Measurements from ENCODE around the gene SNX24.

The SNX24 gene

GRCh38 chr5:122936088-122936487 is 90.7 kb downstream of the SNX24 start:
- no peak for DNase-seq (ENCODE audit: low read depth, low spot score)
- no CpG with 5 or more reads among the region's 1 CpG for WGBS (ENCODE audit: insufficient coverage, insufficient read length)
- peaks cover 4% of the 10 kb centered on the region for H3K4me1 ChIP-seq (ENCODE audit: control insufficient read depth, insufficient read depth, low read length)
- 0 out of 2 replicates have a peak, but pooled peaks cover 2% of the 10 kb centered on the region for H3K36me3 ChIP-seq (ENCODE audit: control insufficient read depth, insufficient read depth, low read length)
- H3K27me3 ChIP-seq (ENCODE audit: control insufficient read depth, insufficient read depth, low read length) = no peaks in the 10 kb centered on the region
- no peak overlapping the region for H3K4me3 ChIP-seq (ENCODE audit: low read length)
- H3K27ac ChIP-seq (ENCODE audit: low read length) = no peak overlapping the region
- no peaks in the 10 kb centered on the region for H3K9me3 ChIP-seq (ENCODE audit: control insufficient read depth, insufficient read depth, low read length)

GRCh38 chr5:122937914-122938313 is 92.5 kb downstream of the SNX24 start:
- Histone ChIP-seq H3K4me1 (ENCODE audit: control insufficient read depth, insufficient read depth, low read length) (peaks cover 4% of the 10 kb centered on the region), H3K27ac (ENCODE audit: low read length) (no peak overlapping the region), H3K36me3 (ENCODE audit: control insufficient read depth, insufficient read depth, low read length) (0 out of 2 replicates have a peak, but pooled peaks cover 2% of the 10 kb centered on the region), H3K9me3 (ENCODE audit: control insufficient read depth, insufficient read depth, low read length) (no peaks in the 10 kb centered on the region), H3K27me3 (ENCODE audit: control insufficient read depth, insufficient read depth, low read length) (no peaks in the 10 kb centered on the region), H3K4me3 (ENCODE audit: low read length) (no peak overlapping the region)
- WGBS (ENCODE audit: insufficient coverage, insufficient read length) = no CpG with 5 or more reads among the region's 4 CpGs
- no peak for DNase-seq (ENCODE audit: low read depth, low spot score)

GRCh38 chr5:122940890-122941289 is 95.5 kb downstream of the SNX24 start:
- Histone ChIP-seq H3K27ac (ENCODE audit: low read length) (no peak overlapping the region), H3K4me1 (ENCODE audit: control insufficient read depth, insufficient read depth, low read length) (peaks cover 3% of the 10 kb centered on the region), H3K27me3 (ENCODE audit: control insufficient read depth, insufficient read depth, low read length) (no peaks in the 10 kb centered on the region), H3K9me3 (ENCODE audit: control insufficient read depth, insufficient read depth, low read length) (no peaks in the 10 kb centered on the region), H3K36me3 (ENCODE audit: control insufficient read depth, insufficient read depth, low read length) (0 out of 2 replicates have a peak, but pooled peaks cover 2% of the 10 kb centered on the region), H3K4me3 (ENCODE audit: low read length) (no peak overlapping the region)
- no peak for DNase-seq (ENCODE audit: low read depth, low spot score)
- no CpG with 5 or more reads among the region's 3 CpGs for WGBS (ENCODE audit: insufficient coverage, insufficient read length)

- H3K4me1 ChIP-seq (ENCODE audit: control insufficient read depth, insufficient read depth, low read length) = peaks cover 3% of the 10 kb centered on the region
- no peak for DNase-seq (ENCODE audit: low read depth, low spot score)
- 0 out of 2 replicates have a peak, but pooled peaks cover 2% of the 10 kb centered on the region for H3K36me3 ChIP-seq (ENCODE audit: control insufficient read depth, insufficient read depth, low read length)
- H3K27me3 ChIP-seq (ENCODE audit: control insufficient read depth, insufficient read depth, low read length) = no peaks in the 10 kb centered on the region
- no peak overlapping the region for H3K4me3 ChIP-seq (ENCODE audit: low read length)
- no peaks in the 10 kb centered on the region for H3K9me3 ChIP-seq (ENCODE audit: control insufficient read depth, insufficient read depth, low read length)
- WGBS (ENCODE audit: insufficient coverage, insufficient read length) = no CpG with 5 or more reads among the region's 2 CpGs
- no peak overlapping the region for H3K27ac ChIP-seq (ENCODE audit: low read length)
Observed at GRCh38 chr5:122941737-122942136, 96.3 kb downstream of the SNX24 start.

GRCh38 chr5:122942164-122942914 is 96.9 kb downstream of the SNX24 start:
- Histone ChIP-seq H3K4me3 (ENCODE audit: low read length) (no peak overlapping the region), H3K27me3 (ENCODE audit: control insufficient read depth, insufficient read depth, low read length) (no peaks in the 10 kb centered on the region), H3K4me1 (ENCODE audit: control insufficient read depth, insufficient read depth, low read length) (peaks cover 3% of the 10 kb centered on the region), H3K36me3 (ENCODE audit: control insufficient read depth, insufficient read depth, low read length) (0 out of 2 replicates have a peak, but pooled peaks cover 2% of the 10 kb centered on the region), H3K27ac (ENCODE audit: low read length) (no peak overlapping the region), H3K9me3 (ENCODE audit: control insufficient read depth, insufficient read depth, low read length) (no peaks in the 10 kb centered on the region)
- DNase-seq (ENCODE audit: low read depth, low spot score) = no peak
- no CpG with 5 or more reads among the region's 8 CpGs for WGBS (ENCODE audit: insufficient coverage, insufficient read length)

GRCh38 chr5:122943050-122943698 is 97.8 kb downstream of the SNX24 start:
- H3K4me1 ChIP-seq (ENCODE audit: control insufficient read depth, insufficient read depth, low read length) = no peaks in the 10 kb centered on the region; the same call in 1 of the 2 replicates
- no peaks in the 10 kb centered on the region for H3K36me3 ChIP-seq (ENCODE audit: control insufficient read depth, insufficient read depth, low read length)
- H3K9me3 ChIP-seq (ENCODE audit: control insufficient read depth, insufficient read depth, low read length) = no peaks in the 10 kb centered on the region
- no peak for DNase-seq (ENCODE audit: low read depth, low spot score)
- no CpG with 5 or more reads among the region's 7 CpGs for WGBS (ENCODE audit: insufficient coverage, insufficient read length)
- H3K27ac ChIP-seq (ENCODE audit: low read length) = no peak overlapping the region
- no peak overlapping the region for H3K4me3 ChIP-seq (ENCODE audit: low read length)
- no peaks in the 10 kb centered on the region for H3K27me3 ChIP-seq (ENCODE audit: control insufficient read depth, insufficient read depth, low read length)

- no peak for DNase-seq (ENCODE audit: low read depth, low spot score)
- no CpG with 5 or more reads among the region's 1 CpG for WGBS (ENCODE audit: insufficient coverage, insufficient read length)
Observed at GRCh38 chr5:122944051-122944450, 98.6 kb downstream of the SNX24 start.

GRCh38 chr5:122947372-122947771 is 102.0 kb downstream of the SNX24 start:
- WGBS (ENCODE audit: insufficient coverage, insufficient read length) = no CpG with 5 or more reads among the region's 1 CpG
- H3K4me1 ChIP-seq (ENCODE audit: control insufficient read depth, insufficient read depth, low read length) = no peaks in the 10 kb centered on the region; the same call in 1 of the 2 replicates
- no peaks in the 10 kb centered on the region for H3K9me3 ChIP-seq (ENCODE audit: control insufficient read depth, insufficient read depth, low read length)
- no peaks in the 10 kb centered on the region for H3K27me3 ChIP-seq (ENCODE audit: control insufficient read depth, insufficient read depth, low read length)
- H3K36me3 ChIP-seq (ENCODE audit: control insufficient read depth, insufficient read depth, low read length) = no peaks in the 10 kb centered on the region
- H3K27ac ChIP-seq (ENCODE audit: low read length) = no peak overlapping the region
- H3K4me3 ChIP-seq (ENCODE audit: low read length) = no peak overlapping the region
- DNase-seq (ENCODE audit: low read depth, low spot score) = no peak

More at GRCh38 chr5:122944051-122944450, 98.6 kb downstream of the SNX24 start:
- no peaks in the 10 kb centered on the region for H3K9me3 ChIP-seq (ENCODE audit: control insufficient read depth, insufficient read depth, low read length)
- H3K27me3 ChIP-seq (ENCODE audit: control insufficient read depth, insufficient read depth, low read length) = no peaks in the 10 kb centered on the region
- H3K36me3 ChIP-seq (ENCODE audit: control insufficient read depth, insufficient read depth, low read length) = no peaks in the 10 kb centered on the region
- no peak overlapping the region for H3K4me3 ChIP-seq (ENCODE audit: low read length)
- H3K4me1 ChIP-seq (ENCODE audit: control insufficient read depth, insufficient read depth, low read length) = no peaks in the 10 kb centered on the region; the same call in 1 of the 2 replicates
- H3K27ac ChIP-seq (ENCODE audit: low read length) = no peak overlapping the region

- no peak overlapping the region for H3K27ac ChIP-seq (ENCODE audit: low read length)
- no CpG with 5 or more reads among the region's 3 CpGs for WGBS (ENCODE audit: insufficient coverage, insufficient read length)
- H3K36me3 ChIP-seq (ENCODE audit: control insufficient read depth, insufficient read depth, low read length) = no peaks in the 10 kb centered on the region
- no peak overlapping the region for H3K4me3 ChIP-seq (ENCODE audit: low read length)
- no peaks in the 10 kb centered on the region for H3K27me3 ChIP-seq (ENCODE audit: control insufficient read depth, insufficient read depth, low read length)
- DNase-seq (ENCODE audit: low read depth, low spot score) = no peak
- H3K9me3 ChIP-seq (ENCODE audit: control insufficient read depth, insufficient read depth, low read length) = no peaks in the 10 kb centered on the region
- H3K4me1 ChIP-seq (ENCODE audit: control insufficient read depth, insufficient read depth, low read length) = no peaks in the 10 kb centered on the region; the same call in 1 of the 2 replicates
Observed at GRCh38 chr5:122947772-122948171, 102.4 kb downstream of the SNX24 start.

GRCh38 chr5:122948319-122948718 is 102.9 kb downstream of the SNX24 start:
- Histone ChIP-seq H3K4me1 (ENCODE audit: control insufficient read depth, insufficient read depth, low read length) (no peaks in the 10 kb centered on the region; the same call in 1 of the 2 replicates), H3K4me3 (ENCODE audit: low read length) (no peak overlapping the region), H3K9me3 (ENCODE audit: control insufficient read depth, insufficient read depth, low read length) (no peaks in the 10 kb centered on the region), H3K27me3 (ENCODE audit: control insufficient read depth, insufficient read depth, low read length) (no peaks in the 10 kb centered on the region), H3K36me3 (ENCODE audit: control insufficient read depth, insufficient read depth, low read length) (no peaks in the 10 kb centered on the region), H3K27ac (ENCODE audit: low read length) (no peak overlapping the region)
- no peak for DNase-seq (ENCODE audit: low read depth, low spot score)
- no CpG with 5 or more reads among the region's 2 CpGs for WGBS (ENCODE audit: insufficient coverage, insufficient read length)

Measured in iPS DF 6.9 (cell line).